Measurements from ENCODE around the gene FLYWCH2. TPM values are rescaled to one million over a fixed set of nuclear protein-coding genes. Genes with fewer than 3 reads are reported as not detected.

Gene FLYWCH2
- total and polyA plus RNA-seq, 2 of the 13 experiments (the other 11 are each of a cell fraction or from before 2014, with no cell fraction given): 16.9 to 19.8 TPM

DNA sequence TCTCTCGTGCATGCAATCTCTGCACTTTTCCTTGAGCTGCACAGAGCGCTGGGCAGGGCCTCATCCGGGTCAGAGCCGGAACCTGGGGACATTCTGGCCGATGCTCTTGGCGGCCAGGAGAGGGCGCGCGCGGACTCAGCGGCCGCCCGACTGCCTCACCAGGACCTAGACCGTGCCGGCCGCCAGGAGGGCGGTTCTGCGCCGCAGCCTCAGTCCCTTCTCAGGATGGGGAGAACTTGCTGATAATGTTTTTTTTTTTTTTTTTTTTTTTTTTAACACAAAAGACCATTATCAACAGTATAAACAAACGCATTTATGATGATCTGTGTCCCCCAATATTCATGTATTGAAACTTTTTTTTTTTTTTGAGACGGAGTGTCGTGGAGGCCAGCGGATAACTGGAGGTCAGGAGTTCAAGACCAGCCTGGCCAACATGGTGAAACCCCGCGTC, 8.1 kb upstream of the FLYWCH2 start (continued):
- TF ChIP-seq, protein P1, sequence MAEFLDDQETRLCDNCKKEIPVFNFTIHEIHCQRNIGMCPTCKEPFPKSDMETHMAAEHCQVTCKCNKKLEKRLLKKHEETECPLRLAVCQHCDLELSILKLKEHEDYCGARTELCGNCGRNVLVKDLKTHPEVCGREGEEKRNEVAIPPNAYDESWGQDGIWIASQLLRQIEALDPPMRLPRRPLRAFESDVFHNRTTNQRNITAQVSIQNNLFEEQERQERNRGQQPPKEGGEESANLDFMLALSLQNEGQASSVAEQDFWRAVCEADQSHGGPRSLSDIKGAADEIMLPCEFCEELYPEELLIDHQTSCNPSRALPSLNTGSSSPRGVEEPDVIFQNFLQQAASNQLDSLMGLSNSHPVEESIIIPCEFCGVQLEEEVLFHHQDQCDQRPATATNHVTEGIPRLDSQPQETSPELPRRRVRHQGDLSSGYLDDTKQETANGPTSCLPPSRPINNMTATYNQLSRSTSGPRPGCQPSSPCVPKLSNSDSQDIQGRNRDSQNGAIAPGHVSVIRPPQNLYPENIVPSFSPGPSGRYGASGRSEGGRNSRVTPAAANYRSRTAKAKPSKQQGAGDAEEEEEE (CRISPR knock-in tag; IDR thresholded peaks at IDR 0.05; ENCODE audit: borderline replicate concordance): no peak
- TF ChIP-seq ZNF761 (CRISPR knock-in tag; conservative IDR thresholded peaks at IDR 0.05) (no peak), KDM3A (CRISPR knock-in tag; IDR thresholded peaks at IDR 0.05; ENCODE audit: low read depth) (peak; percentile 75; the same call in 1 of the 2 replicates), ZNF225 (CRISPR knock-in tag; IDR thresholded peaks at IDR 0.05) (no peak), ASH2L (IDR thresholded peaks at IDR 0.05; ENCODE audit: insufficient read length, low read depth, low read length) (no peak), MYC (CRISPR knock-in tag; IDR thresholded peaks at IDR 0.05; ENCODE audit: borderline replicate concordance) (no peak; the same call in 1 of the 2 replicates), GATAD2A (CRISPR knock-in tag; IDR thresholded peaks at IDR 0.05) (peak; percentile 42; the same call in 1 of the 2 replicates), SMAD9 (CRISPR knock-in tag; IDR thresholded peaks at IDR 0.05) (no peak), ZFY (CRISPR knock-in tag; IDR thresholded peaks at IDR 0.05) (peak; percentile 52; the same call in 1 of the 2 replicates)
- TF ChIP-seq, protein P2, sequence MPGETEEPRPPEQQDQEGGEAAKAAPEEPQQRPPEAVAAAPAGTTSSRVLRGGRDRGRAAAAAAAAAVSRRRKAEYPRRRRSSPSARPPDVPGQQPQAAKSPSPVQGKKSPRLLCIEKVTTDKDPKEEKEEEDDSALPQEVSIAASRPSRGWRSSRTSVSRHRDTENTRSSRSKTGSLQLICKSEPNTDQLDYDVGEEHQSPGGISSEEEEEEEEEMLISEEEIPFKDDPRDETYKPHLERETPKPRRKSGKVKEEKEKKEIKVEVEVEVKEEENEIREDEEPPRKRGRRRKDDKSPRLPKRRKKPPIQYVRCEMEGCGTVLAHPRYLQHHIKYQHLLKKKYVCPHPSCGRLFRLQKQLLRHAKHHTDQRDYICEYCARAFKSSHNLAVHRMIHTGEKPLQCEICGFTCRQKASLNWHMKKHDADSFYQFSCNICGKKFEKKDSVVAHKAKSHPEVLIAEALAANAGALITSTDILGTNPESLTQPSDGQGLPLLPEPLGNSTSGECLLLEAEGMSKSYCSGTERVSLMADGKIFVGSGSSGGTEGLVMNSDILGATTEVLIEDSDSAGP (CRISPR knock-in tag; IDR thresholded peaks at IDR 0.05; ENCODE audit: borderline replicate concordance): peak; percentile 56; the same call in 1 of the 2 replicates
- TF ChIP-seq, protein P3, sequence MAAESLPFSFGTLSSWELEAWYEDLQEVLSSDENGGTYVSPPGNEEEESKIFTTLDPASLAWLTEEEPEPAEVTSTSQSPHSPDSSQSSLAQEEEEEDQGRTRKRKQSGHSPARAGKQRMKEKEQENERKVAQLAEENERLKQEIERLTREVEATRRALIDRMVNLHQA (CRISPR knock-in tag; IDR thresholded peaks at IDR 0.05): no peak
- TF ChIP-seq, protein P4, sequence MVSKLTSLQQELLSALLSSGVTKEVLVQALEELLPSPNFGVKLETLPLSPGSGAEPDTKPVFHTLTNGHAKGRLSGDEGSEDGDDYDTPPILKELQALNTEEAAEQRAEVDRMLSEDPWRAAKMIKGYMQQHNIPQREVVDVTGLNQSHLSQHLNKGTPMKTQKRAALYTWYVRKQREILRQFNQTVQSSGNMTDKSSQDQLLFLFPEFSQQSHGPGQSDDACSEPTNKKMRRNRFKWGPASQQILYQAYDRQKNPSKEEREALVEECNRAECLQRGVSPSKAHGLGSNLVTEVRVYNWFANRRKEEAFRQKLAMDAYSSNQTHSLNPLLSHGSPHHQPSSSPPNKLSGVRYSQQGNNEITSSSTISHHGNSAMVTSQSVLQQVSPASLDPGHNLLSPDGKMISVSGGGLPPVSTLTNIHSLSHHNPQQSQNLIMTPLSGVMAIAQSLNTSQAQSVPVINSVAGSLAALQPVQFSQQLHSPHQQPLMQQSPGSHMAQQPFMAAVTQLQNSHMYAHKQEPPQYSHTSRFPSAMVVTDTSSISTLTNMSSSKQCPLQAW (CRISPR knock-in tag; IDR thresholded peaks at IDR 0.05): peak; percentile 57; the same call in 1 of the 2 replicates
- TF ChIP-seq, protein P5, sequence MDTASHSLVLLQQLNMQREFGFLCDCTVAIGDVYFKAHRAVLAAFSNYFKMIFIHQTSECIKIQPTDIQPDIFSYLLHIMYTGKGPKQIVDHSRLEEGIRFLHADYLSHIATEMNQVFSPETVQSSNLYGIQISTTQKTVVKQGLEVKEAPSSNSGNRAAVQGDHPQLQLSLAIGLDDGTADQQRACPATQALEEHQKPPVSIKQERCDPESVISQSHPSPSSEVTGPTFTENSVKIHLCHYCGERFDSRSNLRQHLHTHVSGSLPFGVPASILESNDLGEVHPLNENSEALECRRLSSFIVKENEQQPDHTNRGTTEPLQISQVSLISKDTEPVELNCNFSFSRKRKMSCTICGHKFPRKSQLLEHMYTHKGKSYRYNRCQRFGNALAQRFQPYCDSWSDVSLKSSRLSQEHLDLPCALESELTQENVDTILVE (CRISPR knock-in tag; IDR thresholded peaks at IDR 0.05): no peak
- TF ChIP-seq, protein P6, sequence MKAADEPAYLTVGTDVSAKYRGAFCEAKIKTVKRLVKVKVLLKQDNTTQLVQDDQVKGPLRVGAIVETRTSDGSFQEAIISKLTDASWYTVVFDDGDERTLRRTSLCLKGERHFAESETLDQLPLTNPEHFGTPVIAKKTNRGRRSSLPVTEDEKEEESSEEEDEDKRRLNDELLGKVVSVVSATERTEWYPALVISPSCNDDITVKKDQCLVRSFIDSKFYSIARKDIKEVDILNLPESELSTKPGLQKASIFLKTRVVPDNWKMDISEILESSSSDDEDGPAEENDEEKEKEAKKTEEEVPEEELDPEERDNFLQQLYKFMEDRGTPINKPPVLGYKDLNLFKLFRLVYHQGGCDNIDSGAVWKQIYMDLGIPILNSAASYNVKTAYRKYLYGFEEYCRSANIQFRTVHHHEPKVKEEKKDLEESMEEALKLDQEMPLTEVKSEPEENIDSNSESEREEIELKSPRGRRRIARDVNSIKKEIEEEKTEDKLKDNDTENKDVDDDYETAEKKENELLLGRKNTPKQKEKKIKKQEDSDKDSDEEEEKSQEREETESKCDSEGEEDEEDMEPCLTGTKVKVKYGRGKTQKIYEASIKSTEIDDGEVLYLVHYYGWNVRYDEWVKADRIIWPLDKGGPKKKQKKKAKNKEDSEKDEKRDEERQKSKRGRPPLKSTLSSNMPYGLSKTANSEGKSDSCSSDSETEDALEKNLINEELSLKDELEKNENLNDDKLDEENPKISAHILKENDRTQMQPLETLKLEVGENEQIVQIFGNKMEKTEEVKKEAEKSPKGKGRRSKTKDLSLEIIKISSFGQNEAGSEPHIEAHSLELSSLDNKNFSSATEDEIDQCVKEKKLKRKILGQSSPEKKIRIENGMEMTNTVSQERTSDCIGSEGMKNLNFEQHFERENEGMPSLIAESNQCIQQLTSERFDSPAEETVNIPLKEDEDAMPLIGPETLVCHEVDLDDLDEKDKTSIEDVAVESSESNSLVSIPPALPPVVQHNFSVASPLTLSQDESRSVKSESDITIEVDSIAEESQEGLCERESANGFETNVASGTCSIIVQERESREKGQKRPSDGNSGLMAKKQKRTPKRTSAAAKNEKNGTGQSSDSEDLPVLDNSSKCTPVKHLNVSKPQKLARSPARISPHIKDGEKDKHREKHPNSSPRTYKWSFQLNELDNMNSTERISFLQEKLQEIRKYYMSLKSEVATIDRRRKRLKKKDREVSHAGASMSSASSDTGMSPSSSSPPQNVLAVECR (CRISPR knock-in tag; IDR thresholded peaks at IDR 0.05; ENCODE audit: borderline replicate concordance): peak; percentile 63; the same call in 1 of the 2 replicates
- TF ChIP-seq, protein P7, sequence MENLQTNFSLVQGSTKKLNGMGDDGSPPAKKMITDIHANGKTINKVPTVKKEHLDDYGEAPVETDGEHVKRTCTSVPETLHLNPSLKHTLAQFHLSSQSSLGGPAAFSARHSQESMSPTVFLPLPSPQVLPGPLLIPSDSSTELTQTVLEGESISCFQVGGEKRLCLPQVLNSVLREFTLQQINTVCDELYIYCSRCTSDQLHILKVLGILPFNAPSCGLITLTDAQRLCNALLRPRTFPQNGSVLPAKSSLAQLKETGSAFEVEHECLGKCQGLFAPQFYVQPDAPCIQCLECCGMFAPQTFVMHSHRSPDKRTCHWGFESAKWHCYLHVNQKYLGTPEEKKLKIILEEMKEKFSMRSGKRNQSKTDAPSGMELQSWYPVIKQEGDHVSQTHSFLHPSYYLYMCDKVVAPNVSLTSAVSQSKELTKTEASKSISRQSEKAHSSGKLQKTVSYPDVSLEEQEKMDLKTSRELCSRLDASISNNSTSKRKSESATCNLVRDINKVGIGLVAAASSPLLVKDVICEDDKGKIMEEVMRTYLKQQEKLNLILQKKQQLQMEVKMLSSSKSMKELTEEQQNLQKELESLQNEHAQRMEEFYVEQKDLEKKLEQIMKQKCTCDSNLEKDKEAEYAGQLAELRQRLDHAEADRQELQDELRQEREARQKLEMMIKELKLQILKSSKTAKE (CRISPR knock-in tag; IDR thresholded peaks at IDR 0.05; ENCODE audit: borderline replicate concordance): no peak

Measured in HepG2 (cell line).